GM19099 (cell line): ENCODE data around the gene UNC5C.

Source experiments
- POLR2A ChIP-seq: IDR thresholded peaks from 3 replicates; pipeline ENCODE4 v1.6.1; 2011; ENCODE audit warnings: low read depth; ENCODE audit not compliant: insufficient read length; ENCODE audit errors: extremely low read depth

The UNC5C gene

DNA sequence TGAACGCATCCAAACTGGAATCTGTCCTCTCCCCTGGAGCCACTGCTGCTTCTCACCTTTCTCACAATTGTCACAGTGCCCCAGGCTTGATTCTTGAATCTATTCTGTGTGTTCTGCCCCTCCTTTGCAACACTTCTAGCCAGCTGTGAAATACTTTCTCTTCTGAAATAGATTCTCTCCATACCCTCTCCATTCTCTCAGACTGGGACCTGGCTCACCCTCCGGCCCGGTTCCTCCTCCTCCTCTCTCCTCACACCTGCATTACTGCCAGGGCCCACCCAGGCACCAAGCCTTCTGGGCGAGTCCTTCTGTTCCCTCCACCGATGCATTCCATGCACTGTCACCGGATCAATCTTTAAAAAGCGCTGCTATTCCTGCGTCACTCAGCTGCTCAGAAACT lies 336.1 kb downstream of the UNC5C start:
- no peak for TF ChIP-seq POLR2A

GRCh38 chr4:95209927-95210326 lies 338.8 kb downstream of the UNC5C start:
- no peak for TF ChIP-seq POLR2A

DNA sequence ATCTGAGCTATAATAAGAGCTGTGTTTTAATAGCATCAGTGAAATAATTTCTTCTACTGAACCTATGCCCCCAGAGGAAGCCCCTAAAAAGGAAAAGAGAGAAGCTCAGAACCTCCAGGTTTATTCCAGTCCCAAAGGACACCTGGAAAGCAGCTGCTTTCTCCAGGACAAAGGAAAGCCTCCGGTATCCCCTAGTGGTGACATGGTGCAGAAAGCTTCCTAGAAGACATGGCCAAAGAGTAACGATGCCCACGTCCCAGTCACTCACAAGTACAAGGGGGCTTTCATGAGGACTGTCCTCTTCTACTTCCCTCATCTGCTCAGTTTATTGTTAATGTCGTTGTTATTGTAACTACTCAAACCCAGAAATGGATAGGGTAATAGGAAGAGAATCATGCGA lies 343.9 kb downstream of the UNC5C start:
- no peak for TF ChIP-seq POLR2A

GRCh38 chr4:95204267-95204844 lies 344.4 kb downstream of the UNC5C start:
- no peak for TF ChIP-seq POLR2A

GRCh38 chr4:95198961-95199360 lies 349.8 kb downstream of the UNC5C start:
- no peak for TF ChIP-seq POLR2A

DNA sequence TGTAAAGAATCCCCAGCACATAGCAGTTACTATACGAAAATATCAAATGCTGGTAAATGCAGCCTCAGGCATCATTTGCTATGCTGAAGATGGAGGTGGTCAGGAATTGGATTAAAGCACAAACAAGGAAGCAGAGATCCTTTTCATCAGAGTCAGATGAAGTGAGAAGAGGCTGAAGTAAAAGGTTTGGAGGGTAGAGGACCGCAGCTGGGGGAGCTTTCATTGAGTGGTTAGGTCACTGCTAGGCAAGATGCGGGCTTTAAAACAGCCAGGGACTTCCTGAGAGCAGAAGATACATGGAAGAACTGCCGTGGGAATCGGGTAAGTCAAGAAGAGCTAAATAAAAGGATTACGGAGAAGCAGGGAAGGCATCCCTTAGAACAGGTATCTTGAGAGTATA lies 351.4 kb downstream of the UNC5C start:
- TF ChIP-seq POLR2A, result no peak

DNA sequence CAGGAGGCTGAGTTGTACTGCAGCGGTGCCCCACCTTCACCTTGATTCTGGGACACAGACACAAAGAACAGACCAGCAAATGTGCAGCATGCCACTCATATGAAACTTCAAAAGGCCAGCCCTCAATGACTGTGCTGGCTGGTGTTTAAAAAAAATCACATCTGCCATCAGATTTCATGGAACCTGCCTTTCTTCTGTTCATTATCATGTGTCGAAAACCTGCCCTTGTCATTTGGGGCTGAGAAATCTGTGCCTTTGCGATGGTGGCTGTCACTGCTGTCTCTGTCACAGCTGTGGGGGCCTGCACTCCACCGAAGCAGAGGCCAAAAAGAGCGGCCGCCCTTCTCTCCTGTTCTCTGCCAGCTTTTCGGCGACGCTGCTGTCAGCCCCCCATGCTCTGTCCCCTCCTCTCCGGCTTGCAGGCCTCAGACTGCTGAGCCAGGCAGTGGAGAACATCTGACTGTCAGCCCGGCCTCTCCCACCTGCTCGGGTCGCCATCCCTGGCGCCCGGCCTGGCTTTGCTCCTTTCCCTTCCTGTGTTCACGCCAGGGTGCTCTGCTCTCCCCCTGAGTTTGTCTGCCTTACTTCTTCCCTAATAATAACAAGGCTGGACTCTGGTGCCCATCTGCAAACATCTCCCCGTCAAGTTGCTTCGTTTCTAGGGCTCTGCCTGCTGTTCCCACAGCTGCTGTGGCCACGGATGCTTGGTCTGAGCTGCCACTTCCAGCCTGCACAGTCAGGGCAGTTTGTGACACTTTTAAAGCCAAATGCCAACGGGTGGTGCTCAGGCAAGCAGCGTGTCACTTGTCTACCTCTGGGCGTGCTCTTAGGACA lies 355.2 kb downstream of the UNC5C start:
- TF ChIP-seq POLR2A, result no peak

DNA sequence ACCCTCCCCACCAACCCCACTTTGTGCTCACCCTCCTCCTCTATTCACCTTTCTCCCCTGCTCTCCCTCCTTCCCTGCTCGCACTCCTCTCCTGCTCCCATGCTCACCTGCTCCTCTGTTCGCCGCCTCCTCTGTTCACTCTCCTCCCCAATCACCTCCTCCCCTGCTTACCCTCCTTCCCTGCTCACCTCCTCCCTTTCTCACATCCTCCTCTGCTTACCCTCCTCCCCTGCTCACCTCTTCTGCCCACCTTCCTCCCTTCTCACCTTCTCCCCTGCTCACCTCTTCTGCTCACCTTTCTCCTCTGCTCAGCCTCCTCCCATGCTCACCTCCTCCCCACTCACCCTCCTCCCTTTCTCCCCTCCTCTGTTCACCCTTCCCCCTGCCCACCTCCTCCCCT lies 357.2 kb downstream of the UNC5C start:
- TF ChIP-seq POLR2A, result no peak

- TF ChIP-seq POLR2A, result no peak
These were observed 357.9 kb downstream of the UNC5C start for GRCh38 chr4:95190751-95191436.

GRCh38 chr4:95188701-95189370 lies 359.9 kb downstream of the UNC5C start:
- TF ChIP-seq POLR2A, result no peak

DNA sequence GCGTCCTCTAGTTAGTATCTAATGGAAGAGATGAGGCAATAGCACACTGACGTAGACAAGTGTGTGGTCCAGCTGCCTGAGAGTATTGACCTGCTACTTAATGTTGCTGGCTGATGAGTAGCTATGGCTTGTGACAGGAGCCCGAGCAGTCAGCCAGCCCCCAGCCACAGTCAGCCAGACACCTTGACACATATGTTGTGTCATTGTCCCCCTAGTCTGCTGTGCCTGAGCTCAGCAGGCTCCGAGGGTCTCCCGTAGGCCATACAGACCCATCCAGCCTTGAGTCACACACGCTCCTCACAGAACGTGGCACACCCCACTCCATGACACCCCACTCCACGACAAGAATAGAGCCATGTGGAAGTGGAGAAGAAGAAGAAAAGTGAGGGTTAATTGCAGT lies 362.1 kb downstream of the UNC5C start:
- no peak for TF ChIP-seq POLR2A

- TF ChIP-seq POLR2A, result no peak
These were observed 364.9 kb downstream of the UNC5C start for GRCh38 chr4:95183656-95184408.

DNA sequence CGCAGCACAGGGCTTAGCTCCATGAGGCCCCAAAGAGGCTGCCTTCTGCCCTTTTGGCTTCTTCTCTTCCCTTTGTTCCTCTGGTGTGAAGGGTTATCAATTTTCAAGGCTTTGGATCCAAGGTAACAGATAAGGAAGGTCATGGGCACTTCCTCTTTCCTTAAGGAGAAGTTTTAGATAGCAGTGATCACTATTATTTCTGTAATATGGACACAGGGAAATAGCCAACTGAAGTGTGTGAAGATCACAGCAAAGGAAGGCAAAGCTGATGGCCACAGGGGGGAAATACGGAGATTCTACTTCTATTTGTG lies 366.8 kb downstream of the UNC5C start:
- TF ChIP-seq POLR2A, result no peak

GRCh38 chr4:95181243-95181995 lies 367.4 kb downstream of the UNC5C start:
- no peak for TF ChIP-seq POLR2A

DNA sequence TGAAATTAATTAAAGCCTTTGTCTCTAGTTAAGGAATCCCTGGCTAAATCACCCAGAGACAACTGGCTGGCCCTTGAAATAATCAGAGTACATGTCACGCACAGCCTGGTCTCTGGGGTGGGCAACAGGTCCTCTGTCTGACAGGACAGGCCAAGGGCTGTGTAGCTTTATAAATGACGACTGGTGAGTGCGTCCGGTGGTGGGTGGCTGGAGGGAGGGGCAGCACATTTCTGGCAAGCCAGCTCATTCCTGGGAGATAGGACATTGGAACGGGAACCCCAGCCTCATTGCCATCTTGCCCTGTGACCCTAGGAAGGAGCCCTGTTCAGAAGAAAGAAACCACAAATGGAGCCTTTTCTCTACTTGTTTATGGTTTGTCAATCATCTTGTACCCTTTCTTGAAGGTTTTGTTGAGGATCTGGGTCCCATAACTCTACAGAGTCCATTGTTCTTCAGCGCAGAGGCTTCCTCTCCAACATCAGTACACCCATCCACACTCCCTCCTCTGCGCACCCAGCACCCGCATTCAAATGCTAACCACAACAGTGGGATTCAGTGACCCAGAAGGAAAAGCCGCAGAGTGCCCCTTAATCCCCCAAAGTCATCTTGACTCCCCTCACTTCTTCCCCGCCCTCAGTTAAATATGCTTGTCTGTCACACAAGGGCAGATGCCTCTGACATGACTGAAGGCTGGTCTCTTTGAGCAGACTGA lies 368.1 kb downstream of the UNC5C start:
- TF ChIP-seq POLR2A, result no peak
